ENCODE results near the gene NOS1AP.
"Not testable (repeated sequence)": the region's sequence is repeated elsewhere in the genome, so short reads cannot be mapped to it uniquely, and the experiment has no call there.

The NOS1AP gene

GRCh38 chr1:162328512-162328911 is 259.0 kb downstream of the NOS1AP start:
- DNase-seq (ENCODE audit: low read depth, low spot score), result no peak

- no peak for DNase-seq (ENCODE audit: low read depth, low spot score)
Measured at GRCh38 chr1:162329826-162330225, 260.3 kb downstream of the NOS1AP start.

GRCh38 chr1:162333991-162334390 is 264.5 kb downstream of the NOS1AP start:
- DNase-seq (ENCODE audit: low read depth, low spot score), result no peak

- no peak for DNase-seq (ENCODE audit: low read depth, low spot score)
Measured at GRCh38 chr1:162335126-162335525, 265.6 kb downstream of the NOS1AP start.

- DNase-seq (ENCODE audit: low read depth, low spot score), result no peak
Measured at GRCh38 chr1:162336621-162337285, 267.3 kb downstream of the NOS1AP start.

GRCh38 chr1:162342452-162342983 is 273.0 kb downstream of the NOS1AP start:
- no peak for DNase-seq (ENCODE audit: low read depth, low spot score)

- DNase-seq (ENCODE audit: low read depth, low spot score), result no peak
Measured at GRCh38 chr1:162343470-162343869, 274.0 kb downstream of the NOS1AP start.

- DNase-seq (ENCODE audit: low read depth, low spot score), result no peak
Measured at GRCh38 chr1:162347281-162347680, 277.8 kb downstream of the NOS1AP start.

- no peak for DNase-seq (ENCODE audit: low read depth, low spot score)
Measured at GRCh38 chr1:162349635-162350330, 280.3 kb downstream of the NOS1AP start.

- DNase-seq (ENCODE audit: low read depth, low spot score), result no peak
Measured at GRCh38 chr1:162351246-162351842, 281.9 kb downstream of the NOS1AP start.

- DNase-seq (ENCODE audit: low read depth, low spot score), result not testable (repeated sequence)
Measured at GRCh38 chr1:162351874-162352273, 282.4 kb downstream of the NOS1AP start.

GRCh38 chr1:162353078-162353477 is 283.6 kb downstream of the NOS1AP start:
- DNase-seq (ENCODE audit: low read depth, low spot score), result no peak

GRCh38 chr1:162353702-162354101 is 284.2 kb downstream of the NOS1AP start:
- DNase-seq (ENCODE audit: low read depth, low spot score), result no peak

- no peak for DNase-seq (ENCODE audit: low read depth, low spot score)
Measured at GRCh38 chr1:162357681-162358266, 288.3 kb downstream of the NOS1AP start.

GRCh38 chr1:162358928-162359327 is 289.4 kb downstream of the NOS1AP start:
- no peak for DNase-seq (ENCODE audit: low read depth, low spot score)

GRCh38 chr1:162359523-162360236 is 290.2 kb downstream of the NOS1AP start:
- no peak for DNase-seq (ENCODE audit: low read depth, low spot score)

- no peak for DNase-seq (ENCODE audit: low read depth, low spot score)
Measured at GRCh38 chr1:162360237-162360873, 290.9 kb downstream of the NOS1AP start.

GRCh38 chr1:162360874-162361260 is 291.4 kb downstream of the NOS1AP start:
- DNase-seq (ENCODE audit: low read depth, low spot score), result no peak

- DNase-seq (ENCODE audit: low read depth, low spot score), result no peak
Measured at GRCh38 chr1:162361349-162361748, 291.9 kb downstream of the NOS1AP start.

- DNase-seq (ENCODE audit: low read depth, low spot score), result no peak
Measured at GRCh38 chr1:162363823-162364222, 294.3 kb downstream of the NOS1AP start.

- no peak for DNase-seq (ENCODE audit: low read depth, low spot score)
Measured at GRCh38 chr1:162364498-162364897, 295.0 kb downstream of the NOS1AP start.

Measured in brain pericyte (primary cell).